K562 (cell line): ENCODE measurements around the gene MRPL2. TPM values are rescaled to one million over a fixed set of nuclear protein-coding genes. Genes with fewer than 3 reads are reported as not detected.

Experiments
- CBFA2T3 ChIP-seq: fragments of 450-650 bp; IDR thresholded peaks from 2 replicates; pipeline ENCODE4 v1.6.1; 2017
- CHCHD3 ChIP-seq: fragments of 250-450 bp; sonication (Bioruptor Pico); IDR thresholded peaks from 2 replicates; pipeline ENCODE4 v2.1.2; 2022; ENCODE audit warnings: mild to moderate bottlenecking
- ETV6 ChIP-seq, 3 experiments: fragments of 150-350 bp in 1 of 3; sonication (generic) in 1 of 3; formaldehyde crosslinking in 1 of 3; IDR thresholded peaks; 2 replicates each; pipeline versions ENCODE4 v1.6.1 to v1.8.0; 2014 to 2022; ENCODE audit warnings: borderline replicate concordance in 2 of 3, low read depth in 2 of 3, antibody characterized with exemption in 1 of 3, low read length in 1 of 3, mild to moderate bottlenecking in 1 of 3, missing genetic modification reagents in 1 of 3
- HDAC3 ChIP-seq: fragments of 450-650 bp; IDR thresholded peaks from 2 replicates; pipeline ENCODE4 v1.6.1; 2018; ENCODE audit warnings: borderline replicate concordance, mild to moderate bottlenecking, moderate library complexity; ENCODE audit not compliant: partially characterized antibody
- HMBOX1 ChIP-seq: sonication (generic); IDR thresholded peaks from 2 replicates; pipeline ENCODE4 v1.6.1; 2016
- MYC ChIP-seq, 2 experiments: fragments of 250-450 bp in 1 of 2; sonication (Bioruptor Pico) in 1 of 2; IDR thresholded peaks; 2 replicates each; pipeline versions ENCODE4 v1.5.1 to v1.6.1; 2012 to 2021; ENCODE audit warnings: low read depth in 2 of 2, borderline replicate concordance in 1 of 2, improper control_type of control experiment in 1 of 2, low read length in 1 of 2, mild to moderate bottlenecking in 1 of 2, moderate library complexity in 1 of 2
- NFIC ChIP-seq: fragments of 450-650 bp; IDR thresholded peaks from 2 replicates; pipeline ENCODE4 v1.6.1; 2017; ENCODE audit warnings: mild to moderate bottlenecking, inconsistent platforms
- NFXL1 ChIP-seq: fragments of 450-650 bp; formaldehyde crosslinking; IDR thresholded peaks from 2 replicates; pipeline ENCODE4 v1.4.0; 2021; ENCODE audit warnings: mild to moderate bottlenecking
- RREB1 ChIP-seq: fragments of 250-450 bp; sonication (Bioruptor Pico); IDR thresholded peaks from 2 replicates; pipeline ENCODE4 v1.4.0; 2020
- RUNX1 ChIP-seq: sonication (generic); IDR thresholded peaks from 2 replicates; pipeline ENCODE4 v1.6.1; 2016; ENCODE audit warnings: antibody characterized with exemption, low read depth
- SMARCE1 ChIP-seq: fragments of 450-650 bp; IDR thresholded peaks from 2 replicates; pipeline ENCODE4 v1.7.1; 2016; ENCODE audit warnings: mild to moderate bottlenecking
- SRSF9 ChIP-seq: fragments of 200-400 bp; formaldehyde crosslinking; IDR thresholded peaks from 2 replicates; pipeline ENCODE4 v1.6.1; 2017; ENCODE audit warnings: low read depth, low read length, borderline replicate concordance
- ZMIZ1 ChIP-seq, 2 experiments: fragments of 150-350 bp in 1 of 2; IDR thresholded peaks; 2 replicates each; pipeline ENCODE4 v1.6.1; 2012 to 2016; ENCODE audit warnings: low read depth in 2 of 2, low read length in 2 of 2, mild to moderate bottlenecking in 1 of 2, moderate library complexity in 1 of 2
- ZNF655 ChIP-seq: fragments of 250-450 bp; sonication (Bioruptor Pico); IDR thresholded peaks from 2 replicates; pipeline ENCODE4 v1.5.0; 2021
- polyA plus RNA-seq, 8 experiments: library from polyadenylated mRNA; depleted of rRNA in 4 of 8; stranded (reverse) in 5 of 8; unstranded in 3 of 8; fragments of >200 nt; fragmentation: Nextera tagmentation in 2 of 8; fragmentation: Illumina TruSeq in 1 of 8; extraction: Ambion mirVana in 2 of 8; extraction: Trizol in 1 of 8; gene quantifications; 2 replicates each; pipeline versions ENCODE4 v1.2.1 to v1.2.3, GENCODE V29; 2011 to 2014; ENCODE audit warnings: inconsistent platforms in 1 of 8, missing spikeins in 1 of 8
- total RNA-seq, 7 experiments: library from RNA; depleted of rRNA in 6 of 7; stranded (reverse); fragments of >200 nt in 6 of 7; fragmentation: Illumina TruSeq in 2 of 7; extraction: Trizol in 2 of 7; gene quantifications; 2 replicates each; pipeline versions ENCODE4 v1.2.1 to v1.2.3, GENCODE V29; 2011 to 2021; ENCODE audit warnings: low replicate concordance in 1 of 7

MRPL2 gene
- total and polyA plus RNA-seq, 9 of the 15 experiments (the other 6 are each of a cell fraction or from before 2014, with no cell fraction given), result 63.1 to 262 (median 121) TPM

GRCh38 chr6:43013097-43013842, 46.0 kb downstream of the MRPL2 start (continued):
- TF ChIP-seq MYC (IDR thresholded peaks at IDR 0.05; ENCODE audit: low read depth, low read length), result no peak; the same call in 1 of the 2 replicates
- TF ChIP-seq MYC (CRISPR knock-in tag; IDR thresholded peaks at IDR 0.05; ENCODE audit: borderline replicate concordance, low read depth), result peak; percentile 51; the same call in 1 of the 2 replicates
- no peak for TF ChIP-seq HMBOX1
- no peak for TF ChIP-seq CHCHD3 (CRISPR knock-in tag)
- 0 out of 4 replicates have a peak, but pooled peaks of 1 of the 2 experiments have one; percentile 22 for TF ChIP-seq ETV6 (IDR thresholded peaks at IDR 0.05; ENCODE audit: borderline replicate concordance in 1 of 2, low read depth in 2 of 2, low read length in 1 of 2)
- peak; percentile 18; the same call in 1 of the 2 replicates for TF ChIP-seq ETV6 (CRISPR knock-in tag; IDR thresholded peaks at IDR 0.05; ENCODE audit: borderline replicate concordance)
- TF ChIP-seq HDAC3, result no peak
- 0 out of 2 replicates have a peak, but pooled peaks have one; percentile 15 for TF ChIP-seq CBFA2T3
- peak in 1 of 2 experiments; percentile 7; a peak in 1 of 4 replicates for TF ChIP-seq ZMIZ1 (IDR thresholded peaks at IDR 0.05; ENCODE audit: low read depth in 2 of 2, low read length in 2 of 2)
- TF ChIP-seq NFXL1 (CRISPR knock-in tag), result no peak
- no peak for TF ChIP-seq RUNX1
- no peak for TF ChIP-seq RREB1 (CRISPR knock-in tag)
- no peak for TF ChIP-seq ZNF655
- 0 out of 2 replicates have a peak, but pooled peaks have one; percentile 59 for TF ChIP-seq SMARCE1
- no peak for TF ChIP-seq SRSF9
- TF ChIP-seq NFIC, result peak; percentile 45
